ENCODE results near the gene KRT85.

The KRT85 gene

GRCh38 chr12:52363111-52363679 lies 4.1 kb downstream of the KRT85 start:
- Histone ChIP-seq H3K36me3 (no peaks in the 10 kb centered on the region), H3K9me3 (no peaks in the 10 kb centered on the region), H3K4me3 (ENCODE audit: low read depth, low read length) (no peak overlapping the region), H3K4me1 (no peaks in the 10 kb centered on the region), H3K27me3 (peaks cover 36% of the 10 kb centered on the region)
- no peak for DNase-seq
- TF ChIP-seq CTCF (IDR thresholded peaks at IDR 0.05; ENCODE audit: low read depth, low read length) = no peak

DNA sequence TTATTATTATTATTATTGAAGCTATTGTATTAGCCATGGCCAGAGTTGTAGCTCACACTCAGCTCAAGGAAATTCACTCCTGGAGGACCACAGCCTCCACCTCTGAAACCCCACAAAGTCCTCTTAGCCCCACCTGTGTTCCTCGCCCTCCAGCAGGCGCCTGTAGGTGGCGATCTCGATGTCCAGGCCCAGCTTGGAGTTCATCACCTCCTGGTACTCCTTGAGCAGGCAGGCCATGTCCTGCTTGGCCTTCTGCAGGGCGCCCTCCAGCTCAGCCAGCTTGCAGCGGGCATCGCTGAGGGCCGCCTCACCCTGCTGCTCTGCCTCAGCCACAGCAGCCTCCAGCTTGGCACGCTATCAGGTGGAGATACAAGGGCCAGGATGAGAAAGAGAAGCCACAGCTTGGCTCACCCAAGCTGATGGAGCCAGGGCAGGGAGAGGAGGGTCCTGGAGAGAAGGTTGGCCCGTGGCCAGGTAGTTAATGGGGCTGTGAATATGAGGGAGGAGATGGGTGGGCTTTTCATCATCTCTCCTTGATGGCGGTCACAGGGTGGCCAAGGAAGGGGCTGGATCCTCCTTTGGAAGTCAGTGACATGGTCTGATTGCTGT lies 5.1 kb downstream of the KRT85 start:
- H3K9me3 ChIP-seq = no peaks in the 10 kb centered on the region
- peak; percentile 36; the same call in 1 of the 2 replicates for TF ChIP-seq CTCF (IDR thresholded peaks at IDR 0.05; ENCODE audit: low read depth, low read length)
- no peak for DNase-seq
- H3K4me1 ChIP-seq = no peaks in the 10 kb centered on the region
- H3K4me3 ChIP-seq (ENCODE audit: low read depth, low read length) = no peak overlapping the region
- H3K36me3 ChIP-seq = no peaks in the 10 kb centered on the region
- H3K27me3 ChIP-seq = peaks cover 33% of the 10 kb centered on the region

- H3K36me3 ChIP-seq = no peaks in the 10 kb centered on the region
- DNase-seq = no peak
- no peak for TF ChIP-seq CTCF (IDR thresholded peaks at IDR 0.05; ENCODE audit: low read depth, low read length)
- H3K4me1 ChIP-seq = no peaks in the 10 kb centered on the region
- no peak overlapping the region for H3K4me3 ChIP-seq (ENCODE audit: low read depth, low read length)
- H3K27me3 ChIP-seq = peaks cover 29% of the 10 kb centered on the region
- no peaks in the 10 kb centered on the region for H3K9me3 ChIP-seq
These were observed 5.7 kb downstream of the KRT85 start for GRCh38 chr12:52361553-52361952.

DNA sequence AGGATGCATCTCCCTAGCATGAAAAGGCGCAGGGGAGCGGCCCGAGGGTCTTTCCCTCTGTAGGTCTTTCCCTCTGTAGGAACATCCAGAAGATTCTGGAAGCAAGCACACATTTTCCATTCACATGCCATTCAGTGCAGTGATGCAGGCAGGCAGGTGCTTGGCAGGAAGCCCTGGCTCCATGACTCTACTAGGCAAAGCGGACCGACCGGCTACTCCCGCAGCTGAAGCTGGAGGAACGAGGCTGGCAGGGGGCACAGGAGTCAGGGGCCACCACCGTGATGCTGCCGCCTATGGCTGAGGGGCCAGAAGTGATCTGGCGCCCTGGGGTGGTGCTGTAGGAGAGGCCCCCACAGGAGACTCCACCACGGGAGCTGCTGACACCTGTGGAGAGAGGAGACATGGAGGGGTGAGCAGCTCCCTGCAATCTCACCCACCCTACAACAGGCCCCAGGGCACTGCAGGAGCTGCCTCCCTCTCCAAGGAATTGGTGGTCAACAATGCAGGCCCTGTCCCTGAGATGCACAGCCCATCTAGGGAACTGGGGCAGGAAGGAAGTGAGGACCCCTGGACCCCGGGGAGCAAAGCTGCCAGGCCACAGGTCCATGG lies 6.5 kb downstream of the KRT85 start:
- Histone ChIP-seq H3K36me3 (no peaks in the 10 kb centered on the region), H3K27me3 (peaks cover 22% of the 10 kb centered on the region), H3K9me3 (no peaks in the 10 kb centered on the region), H3K4me3 (ENCODE audit: low read depth, low read length) (no peak overlapping the region), H3K4me1 (no peaks in the 10 kb centered on the region)
- no peak for TF ChIP-seq CTCF (IDR thresholded peaks at IDR 0.05; ENCODE audit: low read depth, low read length)
- DNase-seq = no peak

DNA sequence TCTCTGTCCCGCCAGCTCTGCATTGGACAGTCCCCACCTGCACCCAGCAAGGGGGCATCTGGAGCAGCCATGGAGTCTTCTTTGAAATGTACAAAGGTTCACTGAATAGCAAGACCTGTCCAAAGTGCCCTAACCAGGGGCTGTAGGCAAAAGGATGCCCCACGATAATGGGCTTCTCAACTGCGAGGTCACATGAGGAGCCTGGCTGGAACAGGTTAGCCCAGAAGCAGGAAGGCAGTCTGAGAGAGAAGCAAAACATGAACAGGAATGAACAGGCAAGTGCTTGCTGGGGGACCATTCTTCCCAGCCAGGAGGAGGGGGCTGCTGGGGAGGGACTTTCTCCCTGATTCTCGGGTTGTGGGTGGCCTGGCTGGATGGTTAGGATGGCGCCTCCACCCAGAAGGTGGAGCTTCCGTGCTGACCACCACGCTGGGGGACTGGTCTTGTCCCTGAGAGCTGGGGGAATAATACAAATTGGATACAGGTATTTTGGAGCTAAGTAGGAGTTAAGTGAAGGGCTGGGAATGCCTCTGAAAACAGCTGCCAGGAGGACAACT lies 7.1 kb downstream of the KRT85 start:
- no peaks in the 10 kb centered on the region for H3K4me1 ChIP-seq
- H3K27me3 ChIP-seq = peaks cover 18% of the 10 kb centered on the region; the same call in 1 of the 2 replicates
- H3K9me3 ChIP-seq = no peaks in the 10 kb centered on the region
- TF ChIP-seq CTCF (IDR thresholded peaks at IDR 0.05; ENCODE audit: low read depth, low read length) = no peak
- H3K36me3 ChIP-seq = no peaks in the 10 kb centered on the region
- no peak overlapping the region for H3K4me3 ChIP-seq (ENCODE audit: low read depth, low read length)
- no peak for DNase-seq

DNA sequence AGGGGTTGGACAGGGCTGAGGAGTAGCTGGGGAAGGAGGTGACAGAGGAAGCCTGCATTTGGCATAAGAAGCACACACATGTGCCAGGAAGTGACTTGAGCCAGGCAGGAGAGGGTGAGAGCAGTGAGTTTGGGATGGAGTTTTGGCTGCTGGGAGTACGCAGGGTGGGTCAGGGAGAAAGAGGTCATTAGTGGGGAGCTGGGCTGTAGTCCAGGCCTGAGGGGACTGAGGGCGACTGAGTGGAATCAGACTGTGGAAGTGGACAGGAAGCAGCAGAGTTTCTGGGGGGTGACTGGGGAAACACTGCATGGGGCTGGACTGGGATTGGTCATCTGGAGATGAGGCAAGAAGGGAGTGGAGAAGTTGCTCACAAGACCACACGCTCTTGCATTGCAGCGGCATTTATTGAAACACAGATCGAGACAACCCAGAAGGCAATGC lies 7.6 kb downstream of the KRT85 start:
- no peaks in the 10 kb centered on the region for H3K9me3 ChIP-seq
- no peaks in the 10 kb centered on the region for H3K4me1 ChIP-seq
- no peak for DNase-seq
- peaks cover 21% of the 10 kb centered on the region for H3K27me3 ChIP-seq
- no peaks in the 10 kb centered on the region for H3K36me3 ChIP-seq
- no peak for TF ChIP-seq CTCF (IDR thresholded peaks at IDR 0.05; ENCODE audit: low read depth, low read length)
- no peak overlapping the region for H3K4me3 ChIP-seq (ENCODE audit: low read depth, low read length)
